Raji (cell line): ENCODE measurements around the gene TANC2.

Experiments
- POLR2A ChIP-seq: IDR thresholded peaks from 2 replicates; pipeline ENCODE4 v1.6.1; 2011; ENCODE audit warnings: low read depth, low read length, control low read depth; ENCODE audit not compliant: insufficient read depth

Gene TANC2

GRCh38 chr17:62965686-62966425 is at the start of gene TANC2:
TSS of gene TANC2 (plus strand) at chr17:62966235. CDS start at chr17:63009560, 43,325 bp downstream.
- TF ChIP-seq POLR2A: no peak

DNA sequence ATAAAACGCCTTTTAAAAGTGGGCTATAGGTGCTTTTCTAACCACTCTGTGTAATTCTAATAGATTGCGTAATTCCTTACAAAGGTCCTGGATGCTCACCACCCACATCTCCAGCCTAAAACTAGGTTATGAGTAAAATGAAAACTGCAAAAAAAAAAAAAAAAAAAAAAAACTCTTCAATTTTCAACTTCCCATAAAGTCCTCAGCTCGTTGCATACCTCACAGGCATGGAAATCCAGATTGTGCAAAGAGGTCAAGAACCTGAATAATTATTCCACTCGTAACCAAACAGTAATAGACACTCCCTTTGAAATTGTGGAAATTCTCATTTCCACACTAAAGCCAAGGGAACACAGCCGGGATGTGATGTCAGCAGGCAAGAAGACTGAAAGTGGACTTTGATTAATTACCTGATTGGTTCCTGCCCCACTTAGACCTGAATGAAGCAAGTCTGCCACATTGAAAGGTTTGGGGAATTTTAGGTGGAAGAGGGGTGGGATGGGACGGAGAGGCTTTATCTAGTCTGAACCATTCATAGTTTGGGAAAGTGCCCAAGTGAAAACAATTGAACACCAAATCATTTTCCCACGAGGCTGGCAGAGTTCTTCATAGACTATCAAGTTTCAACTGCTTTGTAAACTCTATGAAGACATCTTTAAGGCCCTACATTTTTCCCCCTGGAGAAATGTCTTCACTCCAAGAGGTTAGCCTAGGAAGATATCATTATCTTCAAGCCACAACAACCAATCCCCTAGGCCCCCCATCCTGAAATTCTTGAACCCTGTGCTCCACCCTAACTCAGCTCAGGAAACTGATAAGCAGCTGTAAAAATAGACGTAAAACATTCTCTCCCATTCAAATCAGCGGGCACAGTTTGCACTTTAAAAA is 49.1 kb upstream of the TANC2 start:
- no peak for TF ChIP-seq POLR2A

DNA sequence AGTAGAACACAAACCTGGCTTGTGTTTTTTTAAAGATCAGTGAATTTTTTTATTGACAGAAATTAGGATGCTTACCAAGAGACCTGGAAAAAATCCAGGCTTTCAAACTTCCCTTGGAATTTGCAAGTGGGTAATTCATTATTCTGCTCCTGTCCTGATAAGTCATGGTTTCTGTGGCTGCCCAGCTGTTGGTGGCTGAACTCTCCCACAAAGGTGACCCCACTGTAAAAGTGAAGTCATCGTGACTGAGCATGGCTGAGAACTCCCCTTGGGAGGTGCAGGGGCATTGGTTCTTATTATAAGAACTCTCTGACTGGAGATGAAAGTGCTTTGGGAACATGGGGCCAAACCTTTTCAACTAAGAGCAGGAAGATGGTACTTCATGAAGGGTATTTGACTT is 46.6 kb upstream of the TANC2 start:
- no peak for TF ChIP-seq POLR2A

GRCh38 chr17:62920300-62920699 is 45.7 kb upstream of the TANC2 start:
- TF ChIP-seq POLR2A: no peak

DNA sequence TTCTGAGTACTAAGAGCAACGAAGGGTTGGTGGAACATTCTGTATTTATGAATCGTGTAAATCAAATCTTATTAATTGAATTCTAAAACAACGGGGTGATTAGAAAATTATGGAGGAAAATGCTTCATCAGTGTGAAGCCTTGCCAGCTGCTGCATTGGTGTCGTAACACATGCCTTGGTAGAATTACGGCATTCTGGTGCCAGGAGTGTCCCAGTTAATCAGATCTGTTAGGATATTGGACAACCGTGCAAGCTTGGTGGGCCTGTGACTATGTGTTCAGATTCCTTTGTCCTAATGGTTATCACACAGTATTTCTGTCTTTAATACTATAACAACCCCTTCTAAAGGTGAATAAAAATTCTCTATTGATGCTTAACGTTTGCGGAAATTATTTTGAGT is 44.2 kb upstream of the TANC2 start:
- no peak for TF ChIP-seq POLR2A

- no peak for TF ChIP-seq POLR2A
These were observed 42.5 kb upstream of the TANC2 start for GRCh38 chr17:62923258-62924150.

DNA sequence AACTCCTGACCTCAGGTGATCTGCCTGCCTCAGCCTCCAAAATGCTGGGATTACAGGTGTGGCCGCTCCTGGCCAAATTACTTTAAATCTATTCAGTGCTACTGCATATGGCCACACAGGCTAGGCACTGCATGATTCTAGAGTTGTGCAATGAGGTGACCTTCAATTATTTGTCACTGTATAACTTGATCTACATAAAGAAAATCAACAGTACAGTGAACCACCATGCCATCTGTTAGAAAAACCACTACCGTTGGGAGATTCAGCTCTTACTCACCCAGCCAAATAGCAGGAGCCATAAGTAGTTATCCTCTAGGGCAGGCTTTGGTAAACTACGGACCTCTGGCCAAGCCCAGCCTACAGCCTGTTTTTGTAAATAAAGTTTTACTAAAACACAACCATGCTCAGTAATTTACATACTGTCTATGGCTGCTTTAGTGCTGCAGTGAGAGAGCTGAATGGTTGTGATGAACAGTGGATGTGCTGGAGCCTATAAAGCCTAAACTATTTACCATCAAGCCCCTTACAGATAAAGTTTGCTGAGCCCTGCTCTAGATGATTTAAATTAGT is 40.7 kb upstream of the TANC2 start:
- TF ChIP-seq POLR2A: no peak

- TF ChIP-seq POLR2A: no peak
These were observed 39.0 kb upstream of the TANC2 start for GRCh38 chr17:62927083-62927482.

DNA sequence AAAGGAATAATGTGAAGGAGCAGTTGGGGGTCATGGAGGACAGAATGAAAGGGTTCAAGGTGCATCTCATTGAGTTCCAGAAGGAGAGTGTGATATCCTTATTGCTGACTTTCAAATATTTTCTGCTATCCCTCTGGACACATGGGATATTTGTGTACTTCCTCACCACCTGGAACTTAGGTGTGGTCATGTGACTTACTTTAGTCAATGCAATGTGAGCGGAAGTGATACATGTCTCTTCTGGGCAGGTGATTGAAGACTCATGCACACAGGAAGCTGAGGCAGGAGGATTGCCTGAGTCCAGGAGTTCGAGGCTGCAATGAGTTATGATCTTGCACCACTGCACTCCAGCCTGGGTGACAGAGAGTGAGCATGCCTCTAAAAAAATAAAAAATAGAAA is 36.7 kb upstream of the TANC2 start:
- TF ChIP-seq POLR2A: no peak

- TF ChIP-seq POLR2A: no peak
These were observed 34.9 kb upstream of the TANC2 start for GRCh38 chr17:62931101-62931500.

DNA sequence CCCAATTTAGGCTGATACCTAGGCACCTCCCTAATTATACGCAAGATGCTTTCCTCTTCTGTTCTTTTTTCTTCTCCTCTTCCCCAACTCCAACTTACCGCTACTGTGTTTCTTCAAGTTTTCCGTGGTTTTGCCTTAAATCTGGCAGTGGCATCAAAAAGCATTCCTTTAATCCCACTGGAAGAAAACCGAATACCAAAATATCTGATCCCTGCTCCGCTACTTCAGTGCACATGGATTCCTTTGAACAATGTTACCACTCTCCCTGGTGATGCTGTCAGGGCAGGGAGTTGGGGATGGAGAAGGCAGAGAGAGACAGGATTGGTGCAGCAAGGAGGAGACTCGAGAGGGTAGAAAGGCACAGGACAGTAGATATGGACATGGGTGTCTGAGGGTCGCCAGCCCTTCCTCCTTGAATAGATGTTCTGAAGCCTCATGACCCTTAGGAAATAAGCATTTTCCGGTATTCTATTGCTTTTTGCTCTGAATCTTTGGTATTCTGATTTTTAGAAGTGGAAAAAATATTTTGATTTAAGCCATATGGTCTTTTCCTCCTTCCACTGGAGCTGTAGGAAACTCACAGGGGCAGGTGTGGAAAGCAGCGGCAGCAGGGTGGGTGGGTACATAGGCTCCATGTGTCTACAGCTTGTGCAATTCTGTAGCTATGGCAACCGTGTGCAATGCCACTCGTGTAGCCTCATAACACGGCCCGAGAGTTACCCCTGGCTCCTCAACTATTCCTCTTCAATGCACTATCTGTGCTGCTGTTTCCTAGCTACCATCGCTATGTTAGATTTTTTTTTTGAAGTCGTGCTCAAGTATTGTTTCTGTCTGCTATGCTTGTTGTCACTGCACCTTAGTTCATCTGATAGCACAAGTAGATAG is 32.3 kb upstream of the TANC2 start:
- TF ChIP-seq POLR2A: no peak

DNA sequence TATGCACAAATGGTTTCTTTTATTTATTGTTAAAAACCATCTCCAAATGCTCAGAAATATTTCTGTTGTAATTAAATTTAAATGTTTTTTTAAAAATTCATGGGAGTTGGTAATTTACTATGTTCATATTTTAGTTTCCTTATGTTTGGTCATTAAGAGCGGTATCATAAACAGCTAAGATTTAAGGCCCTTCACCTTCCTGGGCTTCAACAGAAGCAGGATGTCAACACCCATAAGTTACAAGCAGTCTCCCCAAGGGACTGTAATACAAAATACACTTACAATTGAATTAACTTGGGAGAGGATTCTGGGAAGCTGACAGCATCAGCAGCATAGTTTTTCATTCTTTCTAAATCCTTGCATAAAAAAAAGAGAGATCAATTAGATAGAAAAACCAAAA is 30.9 kb upstream of the TANC2 start:
- no peak for TF ChIP-seq POLR2A

GRCh38 chr17:62935523-62935922 is 30.5 kb upstream of the TANC2 start:
- TF ChIP-seq POLR2A: no peak

- TF ChIP-seq POLR2A: no peak
These were observed 28.4 kb upstream of the TANC2 start for GRCh38 chr17:62937606-62938005.
